Measurements from ENCODE around the gene HSD11B1L. TPM values are rescaled to one million over a fixed set of nuclear protein-coding genes. Genes with fewer than 3 reads are reported as not detected.

HSD11B1L gene, protein sequence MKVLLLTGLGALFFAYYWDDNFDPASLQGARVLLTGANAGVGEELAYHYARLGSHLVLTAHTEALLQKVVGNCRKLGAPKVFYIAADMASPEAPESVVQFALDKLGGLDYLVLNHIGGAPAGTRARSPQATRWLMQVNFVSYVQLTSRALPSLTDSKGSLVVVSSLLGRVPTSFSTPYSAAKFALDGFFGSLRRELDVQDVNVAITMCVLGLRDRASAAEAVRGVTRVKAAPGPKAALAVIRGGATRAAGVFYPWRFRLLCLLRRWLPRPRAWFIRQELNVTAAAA
- total RNA-seq (2014; rRNA removed), result 8.6 and 10.9 TPM in 2 replicates
- percentile 50 among the genes with signal in this experiment for Bru-seq, nascent RNA
- percentile 59 among the genes with signal in this experiment for BruChase-seq, experiment 1, labeled RNA remaining after a 6-hour chase
- BruChase-seq, experiment 2, labeled RNA remaining after a 2-hour chase, result percentile 56 among the genes with signal in this experiment
- long read RNA-seq, partial matches to known transcripts, result 5 of 48 reads
- long read RNA-seq, other reads (novel, unspliced or antisense), result 24 of 48 reads

DNA sequence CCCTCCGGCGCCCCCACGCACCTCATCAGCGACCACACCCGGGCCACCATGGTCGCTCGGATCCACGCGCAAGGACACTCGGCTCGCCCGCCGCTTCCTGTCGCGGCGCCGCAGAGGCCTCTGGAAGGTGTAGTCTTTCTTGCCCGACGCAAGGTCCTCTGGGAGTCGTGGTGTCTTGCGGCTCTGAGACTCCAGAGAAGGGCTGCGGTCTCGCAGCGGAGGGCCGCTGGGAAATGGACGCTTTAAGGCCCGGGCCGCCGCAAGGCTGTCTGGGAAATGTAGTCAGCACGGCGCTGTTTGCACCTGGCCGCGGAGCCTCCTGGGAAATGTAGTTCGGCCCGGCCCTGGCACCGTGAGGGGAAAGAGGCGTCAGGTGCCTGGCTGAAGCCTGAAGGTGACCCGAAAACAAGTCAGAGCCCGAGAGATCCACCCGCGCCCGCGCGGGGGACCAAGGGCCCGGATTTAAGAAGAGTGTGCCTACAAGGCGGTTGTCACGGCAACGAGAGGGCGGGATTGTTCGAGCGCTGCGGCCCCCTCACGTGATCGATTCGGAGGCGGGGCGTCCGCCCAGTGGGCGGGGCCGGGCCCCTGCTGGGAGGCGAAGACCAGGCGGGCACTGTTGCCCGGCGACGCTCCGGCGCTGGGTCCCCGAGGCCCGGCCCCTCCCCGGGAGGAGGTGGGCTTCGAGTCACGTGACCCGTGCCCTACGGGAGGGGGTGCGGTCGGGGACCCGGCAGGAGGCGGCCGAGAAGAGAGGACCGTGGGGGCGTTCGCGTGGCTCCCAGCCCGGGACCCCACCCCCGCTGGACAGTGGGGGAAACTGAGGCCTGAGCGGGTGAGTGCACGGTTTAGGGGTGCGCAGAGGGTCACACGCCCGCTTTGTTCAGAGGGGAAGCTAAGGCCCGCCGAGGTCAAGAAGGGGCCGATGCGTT is at the start of gene HSD11B1L, which contains the start of gene MICOS13:
Gene HSD11B1L, plus strand, starts transcription at position 591 of the 932 bp plus-strand sequence. CDS start 3,806 bp downstream, outside the sequence.
Gene MICOS13, minus strand, starts transcription at position 80 of the 932 bp plus-strand sequence. Its CDS starts 30 bp downstream, at position 50.
- Histone ChIP-seq H3K9ac (ENCODE audit: low read length) (peak within 1 kb of the TSS; percentile 88), H3K4me3 (ENCODE audit: low read length) (peak within 1 kb of the TSS; percentile 79), H3K4me2 (ENCODE audit: low read length) (peak within 1 kb of the TSS; percentile 92), H3K4me1 (ENCODE audit: insufficient read depth, low read length) (peaks cover 8% of the 10 kb centered on the region; the same call in 1 of the 2 replicates), H2AFZ (ENCODE audit: low read length) (peak within 1 kb of the TSS; percentile 83), H3K27me3 (ENCODE audit: low read length) (no peaks in the 10 kb centered on the region), H3K27ac (ENCODE audit: low read length) (peak within 1 kb of the TSS; percentile 32), H4K20me1 (ENCODE audit: low read length) (no peaks in the 10 kb centered on the region), H3K36me3 (ENCODE audit: low read depth, low read length) (no peaks in the 10 kb centered on the region), H3F3A (ENCODE audit: low read length, unreplicated experiment) (no peaks in the 10 kb centered on the region), H3K79me2 (ENCODE audit: low read length) (peaks cover 13% of the 10 kb centered on the region), H3K9me3 (ENCODE audit: low read length) (no peaks in the 10 kb centered on the region), H3K9me2 (replicated peaks; ENCODE audit: low read length) (no peaks in the 10 kb centered on the region)
- ATAC-seq, result peak; percentile 98
- DNase-seq, result peak; percentile 99
- BruUV-seq (replicated peaks), result no TSS peak
- intact Hi-C loops (cut with micrococcal nuclease), result loop anchor here (10.0 kb wide), 2 partner anchors 114 to 1854 kb away; partner anchors contain the start of genes DUS3L and PNPLA6
- ChIA-PET CTCF (no interaction called here), POLR2A (ENCODE audit: unreplicated experiment) (no interaction called here)
- TF ChIP-seq EZH2 (IDR thresholded peaks at IDR 0.05; ENCODE audit: low read length, unreplicated experiment) (no peak), EZH2phosphoT487 (IDR thresholded peaks at IDR 0.05; ENCODE audit: borderline replicate concordance, low read length) (no peak)
- TF ChIP-seq, protein P1, sequence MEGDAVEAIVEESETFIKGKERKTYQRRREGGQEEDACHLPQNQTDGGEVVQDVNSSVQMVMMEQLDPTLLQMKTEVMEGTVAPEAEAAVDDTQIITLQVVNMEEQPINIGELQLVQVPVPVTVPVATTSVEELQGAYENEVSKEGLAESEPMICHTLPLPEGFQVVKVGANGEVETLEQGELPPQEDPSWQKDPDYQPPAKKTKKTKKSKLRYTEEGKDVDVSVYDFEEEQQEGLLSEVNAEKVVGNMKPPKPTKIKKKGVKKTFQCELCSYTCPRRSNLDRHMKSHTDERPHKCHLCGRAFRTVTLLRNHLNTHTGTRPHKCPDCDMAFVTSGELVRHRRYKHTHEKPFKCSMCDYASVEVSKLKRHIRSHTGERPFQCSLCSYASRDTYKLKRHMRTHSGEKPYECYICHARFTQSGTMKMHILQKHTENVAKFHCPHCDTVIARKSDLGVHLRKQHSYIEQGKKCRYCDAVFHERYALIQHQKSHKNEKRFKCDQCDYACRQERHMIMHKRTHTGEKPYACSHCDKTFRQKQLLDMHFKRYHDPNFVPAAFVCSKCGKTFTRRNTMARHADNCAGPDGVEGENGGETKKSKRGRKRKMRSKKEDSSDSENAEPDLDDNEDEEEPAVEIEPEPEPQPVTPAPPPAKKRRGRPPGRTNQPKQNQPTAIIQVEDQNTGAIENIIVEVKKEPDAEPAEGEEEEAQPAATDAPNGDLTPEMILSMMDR (conservative IDR thresholded peaks at IDR 0.05; ENCODE audit: low read depth, low read length), result no peak

DNA sequence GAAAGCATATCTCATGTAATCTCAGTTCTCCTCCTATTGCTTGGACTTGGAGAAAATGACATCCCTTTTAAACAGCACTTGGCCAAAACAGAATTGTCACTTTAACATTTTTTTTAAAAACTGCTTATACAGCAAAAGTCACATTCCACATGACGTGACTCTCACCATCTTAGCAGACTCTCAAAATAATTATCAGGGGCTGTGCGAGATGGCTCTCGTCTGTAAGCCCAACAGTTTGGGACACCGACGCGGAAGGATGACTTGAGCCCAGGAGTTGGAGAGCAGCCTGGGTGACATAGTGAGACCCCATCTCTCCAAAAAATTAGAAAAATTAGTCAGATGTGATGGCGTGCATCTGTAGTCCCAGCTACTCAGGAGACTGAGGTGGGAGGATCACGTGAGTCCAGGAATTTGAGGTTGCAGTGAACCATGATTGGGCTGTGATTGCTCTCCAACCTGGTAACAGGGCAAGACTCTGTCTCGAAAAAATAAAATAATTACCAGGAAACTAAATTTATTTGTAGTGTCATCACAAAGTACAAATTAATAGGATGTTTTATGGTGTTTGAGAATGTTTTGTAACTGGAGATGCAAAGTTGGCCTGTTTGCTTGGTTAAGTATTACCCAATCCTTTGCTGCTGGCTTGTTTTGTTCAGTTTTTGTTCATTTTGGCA is 49.1 kb upstream of the HSD11B1L start:
- BruUV-seq (replicated peaks), result no TSS peak
- H3K4me2 ChIP-seq (ENCODE audit: low read length), result no peak overlapping the region
- TF ChIP-seq EZH2 (IDR thresholded peaks at IDR 0.05; ENCODE audit: low read length, unreplicated experiment), result no peak
- TF ChIP-seq EZH2phosphoT487 (IDR thresholded peaks at IDR 0.05; ENCODE audit: borderline replicate concordance, low read length), result no peak
- TF ChIP-seq, protein P1 (conservative IDR thresholded peaks at IDR 0.05; ENCODE audit: low read depth, low read length), result no peak
- H3K27ac ChIP-seq (ENCODE audit: low read length), result no peak overlapping the region
- H2AFZ ChIP-seq (ENCODE audit: low read length), result no peak overlapping the region
- H3K4me3 ChIP-seq (ENCODE audit: low read length), result no peak overlapping the region
- H3K36me3 ChIP-seq (ENCODE audit: low read depth, low read length), result peaks cover 62% of the 10 kb centered on the region
- H3K4me1 ChIP-seq (ENCODE audit: insufficient read depth, low read length), result no peaks in the 10 kb centered on the region; the same call in 1 of the 2 replicates
- peaks cover 100% of the 10 kb centered on the region for H3K79me2 ChIP-seq (ENCODE audit: low read length)
- H3K9me3 ChIP-seq (ENCODE audit: low read length), result no peaks in the 10 kb centered on the region
- no peaks in the 10 kb centered on the region for H3K9me2 ChIP-seq (replicated peaks; ENCODE audit: low read length)
- H4K20me1 ChIP-seq (ENCODE audit: low read length), result peaks cover 68% of the 10 kb centered on the region
- no peaks in the 10 kb centered on the region for H3K27me3 ChIP-seq (ENCODE audit: low read length)
- POLR2A ChIA-PET (ENCODE audit: unreplicated experiment), result interaction anchor here (0.6 kb wide), 1 partner anchor 13 kb away, joined by 3 read pairs; no protein-coding TSS in a partner anchor
- intact Hi-C loops (cut with micrococcal nuclease), result no loop called here
- no peak for DNase-seq
- no peaks in the 10 kb centered on the region for H3F3A ChIP-seq (ENCODE audit: low read length, unreplicated experiment)
- no peak overlapping the region for H3K9ac ChIP-seq (ENCODE audit: low read length)
- CTCF ChIA-PET, result no interaction called here
- ATAC-seq, result 0 out of 2 replicates have a peak, but pooled peaks have one; percentile 18
